HCT116 (cell line): ENCODE results near the gene DUSP6. TPM values are rescaled to one million over a fixed set of nuclear protein-coding genes. Genes with fewer than 3 reads are reported as not detected.

Experiments
- ATAC-seq: fragments of 200-7000 bp; cut with Tn5 transposase; 2 replicates; pipeline ENCODE4 v1.9.1; 2020; ENCODE audit warnings: mild to moderate bottlenecking, moderate library complexity
- BruUV-seq: library from RNA; stranded (reverse); fragments of 400-500 nt; replicated peaks from 2 replicates; lab custom pipeline; 2021; lab: Mats Ljungman, UMichigan
- CTCF ChIA-PET: fragments of 300-600 bp; sonication (Branson Sonifier 250); formaldehyde crosslinking; loops from one replicate; lab custom pipeline; 2021; ENCODE audit warnings: antibody characterized with exemption; lab: Charles Lee
- POLR2A ChIA-PET: fragments of 300-600, 350-600 bp; sonication (Branson Sonifier 250); formaldehyde crosslinking; loops from one replicate; lab custom pipeline; 2021; ENCODE audit warnings: antibody characterized with exemption; lab: Charles Lee
- RAD21 ChIA-PET, 2 experiments: fragments of 300-600 bp; sonication (Branson Sonifier 250); formaldehyde crosslinking; loops; one replicate each; lab custom pipeline; 2023; ENCODE audit warnings: low total read pairs in 2 of 2; ENCODE audit not compliant: uncharacterized antibody in 2 of 2, unreplicated experiment in 2 of 2, low non-redundant PET in 1 of 2; lab: Charles Lee
- DNase-seq: peaks from one replicate; pipeline ENCODE4 v3.0.0-alpha.2; 2010; ENCODE audit warnings: low read depth, low spot score
- H2AFZ ChIP-seq: fragments of 200-600 bp; shearing (Covaris generic), sonication (generic); 2 replicates; pipeline ENCODE4 v1.6.1; 2017; ENCODE audit warnings: low read depth, mixed run types, mixed read lengths, antibody characterized with exemption, low read length; ENCODE audit not compliant: poor library complexity, severe bottlenecking
- H3K27ac ChIP-seq: 2 replicates; pipeline ENCODE4 v1.5.1; 2012; ENCODE audit warnings: low read depth, low read length
- H3K27me3 ChIP-seq: fragments of 200-600 bp; sonication (generic); 2 replicates; pipeline ENCODE4 v1.6.1; 2016; ENCODE audit warnings: mixed run types, low read length, mixed read lengths; ENCODE audit not compliant: insufficient read depth
- H3K36me3 ChIP-seq, 2 experiments: fragments of 200-500 bp in 1 of 2; fragments of 200-600 bp in 1 of 2; sonication (Bioruptor generic) in 1 of 2; sonication (generic) in 1 of 2; 2 replicates each; pipeline versions ENCODE4 v1.5.1 to v1.6.1; 2014 to 2016; ENCODE audit warnings: low read length in 2 of 2, inconsistent platforms in 1 of 2, mixed read lengths in 1 of 2, mixed run types in 1 of 2; ENCODE audit not compliant: insufficient read depth in 2 of 2, control insufficient read depth in 1 of 2
- H3K4me1 ChIP-seq, 2 experiments: fragments of 200-600 bp in 1 of 2; sonication (generic) in 1 of 2; 2 replicates each; pipeline versions ENCODE4 v1.5.1 to v1.6.1; 2012 to 2017; ENCODE audit warnings: low read length in 2 of 2, inconsistent platforms in 1 of 2, mild to moderate bottlenecking in 1 of 2, mixed read lengths in 1 of 2, mixed run types in 1 of 2, moderate library complexity in 1 of 2; ENCODE audit not compliant: insufficient read depth in 2 of 2, control insufficient read depth in 1 of 2
- H3K4me2 ChIP-seq: fragments of 200-600 bp; sonication (generic); 2 replicates; pipeline ENCODE4 v1.6.1; 2017; ENCODE audit warnings: mixed run types, low read length, mixed read lengths
- H3K4me3 ChIP-seq, 2 experiments: fragments of 200-600 bp in 1 of 2; sonication (generic) in 1 of 2; replicated peaks in 1 of 2; 2 replicates each; pipeline ENCODE4 v1.5.1; 2011 to 2016; ENCODE audit warnings: low read length in 2 of 2, control low read depth in 1 of 2, low read depth in 1 of 2, mild to moderate bottlenecking in 1 of 2, mixed read lengths in 1 of 2, mixed run types in 1 of 2
- H3K79me2 ChIP-seq: fragments of 200-600 bp; sonication (generic); 2 replicates; pipeline ENCODE4 v1.6.1; 2017; ENCODE audit warnings: mild to moderate bottlenecking, mixed run types, low read length, moderate library complexity, mixed read lengths; ENCODE audit not compliant: insufficient read depth
- H3K9ac ChIP-seq: fragments of 200-600 bp; sonication (generic); 2 replicates; pipeline ENCODE4 v1.6.1; 2016; ENCODE audit warnings: low read length, mixed read lengths
- H3K9me2 ChIP-seq: fragments of 200-600 bp; sonication (generic), shearing (Covaris generic); 2 replicates; pipeline ENCODE4 v1.6.1; 2017; ENCODE audit warnings: mixed run types, mild to moderate bottlenecking, moderate library complexity; ENCODE audit not compliant: insufficient read depth
- H3K9me3 ChIP-seq, 2 experiments: fragments of 200-500 bp in 1 of 2; fragments of 200-600 bp in 1 of 2; sonication (Bioruptor generic) in 1 of 2; sonication (generic) in 1 of 2; 2 replicates each; pipeline ENCODE4 v1.6.1; 2014 to 2017; ENCODE audit warnings: low read length in 2 of 2, mixed read lengths in 2 of 2, inconsistent platforms in 1 of 2, low read depth in 1 of 2, mild to moderate bottlenecking in 1 of 2, mixed run types in 1 of 2, moderate library complexity in 1 of 2; ENCODE audit not compliant: control insufficient read depth in 1 of 2, insufficient read depth in 1 of 2
- H4K20me1 ChIP-seq: fragments of 200-600 bp; sonication (generic), shearing (Covaris generic); 2 replicates; pipeline ENCODE4 v1.6.1; 2017; ENCODE audit warnings: mixed run types, mild to moderate bottlenecking, moderate library complexity; ENCODE audit not compliant: insufficient read depth
- ATF3 ChIP-seq: IDR thresholded peaks from 2 replicates; pipeline ENCODE4 v1.6.1; 2012
- CBX3 ChIP-seq: IDR thresholded peaks from 2 replicates; pipeline ENCODE4 v1.6.1; 2012; ENCODE audit warnings: low read depth
- CEBPB ChIP-seq: IDR thresholded peaks from 2 replicates; pipeline ENCODE4 v1.6.1; 2012; ENCODE audit warnings: low read depth
- ELF1 ChIP-seq: IDR thresholded peaks from 2 replicates; pipeline ENCODE4 v1.6.1; 2012; ENCODE audit warnings: low read depth, borderline replicate concordance
- EZH2phosphoT487 ChIP-seq: fragments of 200-600 bp; IDR thresholded peaks from 2 replicates; pipeline ENCODE4 v1.6.1; 2018; ENCODE audit warnings: antibody characterized with exemption, borderline replicate concordance
- FOSL1 ChIP-seq: IDR thresholded peaks from 2 replicates; pipeline ENCODE4 v1.6.1; 2012; ENCODE audit warnings: low read depth
- MAX ChIP-seq: IDR thresholded peaks from 2 replicates; pipeline ENCODE4 v1.6.1; 2012
- POLR2A ChIP-seq: IDR thresholded peaks from 2 replicates; pipeline ENCODE4 v1.7.0; 2011; ENCODE audit warnings: borderline replicate concordance; ENCODE audit not compliant: insufficient read depth, insufficient read length; ENCODE audit errors: extremely low read depth
- REST ChIP-seq: IDR thresholded peaks from 2 replicates; pipeline ENCODE4 v1.6.1; 2012; ENCODE audit warnings: low read depth
- SP1 ChIP-seq: IDR thresholded peaks from 2 replicates; pipeline ENCODE4 v1.6.1; 2012; ENCODE audit warnings: low read depth
- SRF ChIP-seq: IDR thresholded peaks from 2 replicates; pipeline ENCODE4 v1.6.1; 2012; ENCODE audit warnings: low read depth
- TCF7L2 ChIP-seq: IDR thresholded peaks from 2 replicates; pipeline ENCODE4 v1.7.0; 2011; ENCODE audit warnings: borderline replicate concordance, inconsistent platforms; ENCODE audit not compliant: insufficient read depth, insufficient read length; ENCODE audit errors: extremely low read depth
- ZBTB33 ChIP-seq: IDR thresholded peaks from 2 replicates; pipeline ENCODE4 v1.6.1; 2011; ENCODE audit warnings: mild to moderate bottlenecking, low read length, moderate library complexity; ENCODE audit not compliant: insufficient replicate concordance; ENCODE audit errors: extremely low read depth
- ZFX ChIP-seq: fragments of 450-650 bp; IDR thresholded peaks from 2 replicates; pipeline ENCODE4 v1.6.1; 2017
- intact Hi-C: fragments of 100-400 bp; cut with micrococcal nuclease; formaldehyde crosslinking; loops from 2 replicates; pipeline ENCODE4 v1.10.0; 2022
- total RNA-seq: library from RNA; stranded (reverse); gene quantifications from one replicate; pipeline ENCODE4 v1.2.1, GENCODE V29; 2021; ENCODE audit not compliant: unreplicated experiment

DUSP6 gene
- total RNA-seq, 1 experiment from 2014 or later, result 219 TPM

GRCh38 chr12:89344862-89345202 lies 7.5 kb downstream of the DUSP6 start (continued):
- TF ChIP-seq FOSL1 (no peak), EZH2phosphoT487 (no peak), ZFX (no peak), ATF3 (no peak), CEBPB (no peak), SRF (no peak), CBX3 (no peak), ELF1 (no peak)

GRCh38 chr12:89344043-89344861 lies 8.0 kb downstream of the DUSP6 start:
- Histone ChIP-seq H3K4me3 (no peak overlapping the region), H4K20me1 (peaks cover 4% of the 10 kb centered on the region; the same call in 1 of the 2 replicates), H3K4me2 (no peak overlapping the region), H3K27ac (no peak overlapping the region), H3K36me3 (peaks cover 11 to 13% of the 10 kb centered on the region in 2 experiments), H3K79me2 (peaks cover 13% of the 10 kb centered on the region), H3K9me2 (no peaks in the 10 kb centered on the region), H3K27me3 (no peaks in the 10 kb centered on the region), H2AFZ (no peak overlapping the region), H3K4me1 (peaks cover 35 to 36% of the 10 kb centered on the region in 2 experiments), H3K9me3 (no peaks in the 10 kb centered on the region), H3K9ac (no peak overlapping the region)
- CTCF ChIA-PET, result no interaction called here
- DNase-seq, result no peak
- intact Hi-C loops, result loop anchor here (10.0 kb wide), 1 partner anchor 189 kb away; no protein-coding TSS in a partner anchor
- BruUV-seq, result no TSS peak
- POLR2A ChIA-PET, result no interaction called here
- TF ChIP-seq TCF7L2 (no peak), POLR2A (no peak), CEBPB (no peak), REST (no peak), ELF1 (no peak), SP1 (no peak), SRF (no peak), FOSL1 (no peak), ZBTB33 (no peak), MAX (no peak)
- RAD21 ChIA-PET, result no interaction called here
- no peak for ATAC-seq
